Epidermal melanocyte (primary cell): ENCODE measurements around the gene NOS1.

Experiments used
- DNase-seq: peaks from one replicate; pipeline ENCODE4 v3.0.0; 2011; ENCODE audit warnings: low spot score; ENCODE audit not compliant: insufficient read length

NOS1 gene

DNA sequence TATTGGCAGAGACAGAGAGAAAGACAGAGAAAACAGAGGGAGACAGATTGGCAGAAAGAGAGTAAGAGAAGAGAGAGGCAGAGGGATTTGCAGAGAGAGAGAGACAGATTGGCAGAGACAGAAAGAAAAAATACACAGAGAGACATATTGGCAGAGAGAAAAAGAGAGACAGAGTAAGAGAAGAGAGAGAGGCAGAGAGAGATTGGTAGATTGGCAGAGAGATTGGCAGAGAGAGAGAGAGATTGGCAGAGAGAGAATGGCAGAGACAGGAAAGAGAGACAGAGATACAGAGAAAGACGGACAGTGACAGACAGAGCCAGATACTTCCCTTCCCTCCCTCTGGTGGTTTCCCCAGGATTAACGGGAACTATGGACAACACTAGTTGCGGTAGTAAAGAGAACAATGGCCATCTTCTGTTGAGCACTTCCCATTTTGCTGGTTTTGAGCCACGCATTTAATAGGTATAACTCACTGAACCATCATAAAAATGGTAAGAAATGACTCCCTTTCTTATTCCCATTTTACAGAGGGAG is 2.6 kb upstream of the NOS1 start:
- no peak for DNase-seq

DNA sequence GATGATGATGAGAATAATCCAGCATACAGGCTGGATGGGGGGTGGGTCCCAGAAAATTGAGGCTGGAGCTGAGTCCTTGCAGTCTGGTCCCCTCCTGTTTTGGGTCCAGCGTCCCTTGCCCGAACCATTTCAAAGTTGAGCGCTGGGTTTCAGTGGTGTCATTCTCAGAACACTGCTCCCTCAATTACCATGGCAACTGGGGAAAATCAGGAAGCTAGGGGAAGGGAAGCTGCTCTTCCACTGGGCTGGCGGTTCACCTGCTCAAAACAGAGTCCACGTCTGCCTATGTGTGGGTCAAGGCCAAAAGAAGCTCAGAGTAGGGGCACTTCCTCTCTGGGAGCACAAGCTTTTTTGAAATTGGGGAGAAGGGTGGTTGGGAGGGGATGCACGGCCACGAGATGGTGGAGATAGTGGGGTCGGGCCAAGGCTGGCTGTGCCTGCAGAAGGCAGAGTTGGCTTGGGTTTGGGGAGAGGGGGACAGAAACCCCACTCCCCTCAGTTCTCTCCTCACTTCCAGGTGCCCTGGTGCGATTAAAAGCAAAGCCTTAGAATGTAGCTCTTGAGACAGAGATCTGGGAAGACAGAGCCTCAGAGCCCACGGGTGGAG is 1.7 kb upstream of the NOS1 start:
- DNase-seq, result no peak

DNA sequence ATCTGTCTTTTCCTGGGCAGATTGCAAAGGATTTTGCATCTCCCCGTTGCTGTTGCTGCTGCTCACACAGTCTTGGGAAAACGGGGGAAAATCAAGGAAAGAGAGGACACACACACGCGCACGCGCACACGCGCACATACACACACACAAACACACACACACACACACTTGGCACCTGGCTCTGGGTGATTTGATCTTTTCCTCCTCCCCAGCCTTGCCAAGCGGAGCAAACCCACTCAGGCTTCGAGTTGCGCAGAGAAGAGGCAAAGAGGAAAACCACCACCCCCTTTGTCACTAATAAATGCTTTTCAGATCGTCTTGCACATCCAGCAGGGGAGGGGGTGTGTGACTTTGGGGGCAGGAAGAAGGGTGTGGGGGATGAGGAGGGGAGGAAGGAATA is 965 bp upstream of the NOS1 start:
- no peak for DNase-seq

DNA sequence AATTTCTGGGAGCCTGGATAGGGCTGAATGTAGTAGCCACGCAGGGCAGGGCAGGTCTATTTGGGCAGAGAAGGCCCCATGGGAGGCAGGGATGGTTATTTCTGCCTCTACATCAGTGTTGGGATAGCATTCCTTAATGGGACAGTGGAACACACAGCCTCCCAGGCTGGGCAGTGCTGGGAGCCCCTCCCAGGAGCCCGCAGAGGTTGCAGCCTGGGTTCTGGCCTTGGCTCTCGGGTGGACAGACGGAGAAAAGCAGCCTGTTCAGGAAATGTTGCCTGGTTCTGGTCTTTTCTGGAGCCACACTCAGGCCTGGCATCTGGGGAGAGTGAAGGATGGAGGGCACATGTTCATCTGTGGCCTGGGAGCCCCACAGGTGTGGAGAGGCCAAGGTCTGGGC is 479 bp upstream of the NOS1 start:
- no peak for DNase-seq

DNA sequence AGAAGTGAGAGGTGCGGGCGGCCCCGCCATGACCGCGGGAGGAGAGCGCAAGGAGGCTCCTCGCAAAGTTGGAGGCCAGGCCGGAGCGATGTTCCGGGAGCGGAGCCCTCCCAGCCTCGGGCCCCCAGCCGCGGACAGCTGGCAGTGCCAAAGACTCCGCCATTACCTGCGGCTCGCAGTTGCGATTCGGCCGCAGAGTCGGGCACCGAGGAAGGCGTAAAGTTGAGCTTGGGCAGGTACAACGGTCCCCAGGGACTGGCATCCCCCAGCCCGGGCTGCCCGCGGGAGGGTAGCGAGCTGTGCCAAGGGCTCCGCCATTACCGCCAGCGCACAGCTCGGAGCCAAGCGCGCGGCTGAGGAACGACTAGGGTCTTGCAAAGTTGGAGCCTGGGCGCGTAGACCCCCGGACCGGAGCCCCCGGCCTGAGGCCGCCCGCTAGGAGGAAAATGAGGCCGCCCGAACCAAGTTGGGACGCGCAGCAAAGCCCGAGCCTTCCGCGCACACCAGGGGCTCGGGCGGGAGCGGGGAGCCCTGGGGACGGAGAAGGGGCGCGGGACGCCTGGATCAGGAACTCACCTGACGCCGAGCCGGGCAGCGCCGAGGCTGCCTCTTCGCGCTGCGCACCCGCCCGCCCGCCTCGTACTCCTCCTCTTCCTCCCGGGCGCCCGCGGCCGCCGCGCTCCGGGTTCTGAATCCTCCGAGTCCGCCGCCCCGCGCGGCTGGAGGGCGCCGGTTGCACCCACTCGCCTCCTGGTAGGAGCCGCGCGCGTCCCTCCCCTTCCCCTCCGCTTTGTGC is 677 bp downstream of the NOS1 start:
- DNase-seq, result no peak

DNA sequence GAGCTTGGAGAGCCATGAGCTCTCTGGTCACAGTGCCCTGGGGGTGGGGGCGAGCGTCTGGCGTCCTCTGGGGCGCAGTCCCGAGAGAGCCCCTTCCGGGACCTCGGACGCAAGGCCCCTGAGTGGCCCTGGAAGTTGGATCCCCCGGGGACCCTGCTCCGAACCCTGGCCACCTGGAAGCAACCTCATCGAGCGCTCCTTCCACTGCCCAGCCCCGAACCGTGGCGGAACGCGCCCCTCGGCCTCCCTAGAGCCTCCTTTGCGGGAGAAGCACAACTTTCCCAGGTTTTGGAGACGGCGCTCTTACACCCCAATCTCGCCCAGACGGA is 1.2 kb downstream of the NOS1 start:
- DNase-seq, result no peak

DNA sequence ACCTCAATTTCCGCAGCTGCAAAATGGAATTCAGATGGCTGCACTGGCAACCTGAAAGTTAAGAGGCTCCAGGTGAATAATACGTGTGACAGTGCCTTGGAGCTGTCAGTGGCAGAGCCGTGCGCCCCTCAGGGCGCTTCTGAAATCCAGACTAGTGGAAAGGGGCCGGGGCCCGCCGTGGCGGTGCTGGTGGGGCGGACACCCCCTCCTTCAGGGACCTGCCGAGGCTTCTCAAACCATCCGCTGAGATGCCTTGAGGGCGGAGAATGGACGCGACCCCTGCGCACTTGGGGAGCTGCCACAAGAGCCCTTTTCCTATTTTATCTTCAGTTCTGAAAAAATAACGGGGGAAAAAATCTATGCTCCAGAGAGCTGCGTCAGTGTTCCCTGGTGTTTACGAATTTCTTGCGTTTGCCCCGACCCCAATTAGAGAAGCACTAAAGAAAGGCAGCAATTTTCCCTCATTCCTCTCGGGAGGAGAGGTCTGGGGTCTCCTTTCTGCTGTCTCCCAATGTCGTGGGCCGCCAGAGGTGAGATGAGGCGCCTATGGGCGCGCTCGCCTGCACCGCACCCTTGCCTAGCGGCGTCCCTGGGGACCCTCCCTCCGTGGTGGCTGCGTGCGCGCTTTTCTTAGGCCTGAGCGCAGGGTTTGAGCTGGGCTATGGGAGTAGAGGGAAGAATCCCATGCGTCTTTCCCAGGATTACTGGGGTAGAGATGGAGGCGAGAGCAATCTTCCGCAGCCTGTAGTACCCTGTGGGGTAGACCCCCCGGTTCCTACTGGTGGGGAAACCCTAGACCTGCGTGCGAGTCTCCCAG is 2.2 kb downstream of the NOS1 start:
- DNase-seq, result no peak

DNA sequence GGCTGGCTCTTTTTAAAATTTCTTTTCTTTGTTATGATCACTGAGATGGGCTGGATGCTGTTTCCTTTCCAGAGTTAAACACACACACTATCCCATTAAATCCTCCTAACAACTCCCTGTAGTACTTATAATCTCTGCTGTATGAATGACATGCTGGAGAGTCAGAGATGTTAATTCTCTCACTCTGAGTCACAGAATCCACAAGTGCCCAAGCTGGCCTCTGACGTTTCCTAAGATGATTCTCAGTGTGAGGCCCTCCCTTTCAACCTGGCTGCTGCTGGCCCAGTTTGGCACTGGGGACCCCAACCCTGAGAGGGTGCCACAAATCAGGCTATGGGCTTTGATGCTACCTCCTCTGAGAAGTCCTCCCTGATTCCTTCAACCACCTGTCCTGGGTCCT is 5.4 kb downstream of the NOS1 start:
- DNase-seq, result no peak

DNA sequence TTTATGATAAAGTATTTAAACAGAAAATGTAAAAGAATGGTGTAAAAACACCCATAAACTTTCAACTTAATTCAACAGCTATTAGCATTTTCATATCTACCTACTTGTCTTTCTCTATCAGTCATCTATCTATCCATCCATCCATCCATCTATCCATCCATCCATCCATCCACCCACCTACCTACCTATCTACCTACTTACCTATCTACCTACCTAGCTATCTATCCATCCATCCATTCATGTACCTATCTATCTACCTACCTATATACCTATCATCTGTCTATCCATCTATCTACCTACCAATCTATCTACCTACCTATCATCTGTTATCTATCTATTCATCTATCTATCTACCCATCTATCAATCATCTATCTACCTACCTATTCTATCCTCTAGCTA is 8.5 kb downstream of the NOS1 start:
- DNase-seq, result no peak

DNA sequence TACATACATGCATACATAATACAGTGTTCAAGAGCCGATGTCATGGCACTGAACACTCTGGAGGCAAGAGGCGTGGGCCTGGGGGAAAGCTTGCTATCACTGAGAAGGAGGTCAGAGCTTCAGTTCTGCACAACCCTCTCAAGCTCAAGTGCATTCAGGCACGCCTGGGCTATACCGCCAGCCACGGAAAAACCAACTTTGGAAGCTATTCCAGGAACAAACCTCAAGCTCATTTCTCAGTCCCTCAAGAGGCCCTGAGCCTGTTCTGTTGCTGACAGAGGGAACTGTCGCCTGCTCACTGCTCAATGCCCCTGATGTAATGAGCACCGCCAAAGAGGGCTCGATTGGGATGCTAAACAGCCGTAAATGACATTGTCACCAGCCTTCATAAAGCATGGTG is 9.2 kb downstream of the NOS1 start:
- no peak for DNase-seq

DNA sequence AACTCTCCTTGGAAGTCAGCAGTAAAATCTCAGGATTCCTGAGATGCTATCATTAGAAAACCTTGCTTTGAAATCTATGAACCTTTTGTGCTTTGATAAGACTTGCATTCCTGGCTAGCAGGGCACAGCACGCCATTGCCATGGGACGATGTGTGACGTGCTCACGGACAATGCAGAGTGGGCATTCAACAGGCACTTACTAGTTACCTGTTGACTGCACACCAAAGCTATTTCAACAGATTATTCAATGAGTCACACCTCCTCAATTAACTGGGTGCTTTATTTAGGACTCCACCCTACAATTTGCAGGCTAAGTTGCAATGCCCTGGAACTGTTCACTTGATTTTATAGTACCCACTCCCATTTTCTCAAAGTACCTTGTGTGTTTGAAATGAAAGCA is 11.3 kb downstream of the NOS1 start:
- no peak for DNase-seq

DNA sequence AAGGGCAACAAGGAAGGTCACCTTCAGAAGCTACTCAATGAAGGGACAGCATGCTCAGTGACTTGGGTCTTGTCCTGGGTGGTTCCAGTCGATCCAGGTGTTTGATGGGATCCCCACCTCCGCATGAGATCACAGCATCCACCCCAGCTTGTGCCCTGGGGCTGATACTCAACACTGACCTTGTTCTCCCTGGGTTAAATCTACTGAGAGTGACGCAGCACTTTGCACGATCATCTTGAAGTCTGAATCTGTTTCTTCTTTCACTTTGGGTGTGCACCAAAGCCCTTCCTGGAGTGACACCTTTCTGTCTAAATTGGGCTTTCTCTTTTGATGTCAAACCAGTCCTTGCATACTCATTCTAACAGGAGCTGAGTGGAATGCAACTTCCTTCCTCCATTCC is 13.8 kb downstream of the NOS1 start:
- DNase-seq, result no peak

DNA sequence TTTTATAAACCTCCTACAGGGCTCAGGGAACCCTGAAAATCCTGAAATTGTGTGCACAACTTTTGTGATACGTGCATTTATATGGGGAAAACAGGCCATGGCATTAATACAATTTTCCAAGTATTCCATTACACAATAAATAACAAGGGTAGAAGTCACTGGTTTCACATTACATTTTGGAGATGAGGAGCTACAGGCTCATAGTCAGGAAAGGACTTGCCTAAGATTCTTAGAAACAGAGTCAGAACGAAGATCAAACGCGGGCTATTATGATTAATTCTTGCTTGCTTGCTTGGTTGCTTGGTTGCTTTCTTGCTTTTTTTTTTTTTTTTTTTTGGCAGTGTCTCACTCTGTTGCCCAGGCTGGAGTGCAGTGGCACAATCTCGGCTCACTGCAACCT is 16.7 kb downstream of the NOS1 start:
- DNase-seq, result no peak

DNA sequence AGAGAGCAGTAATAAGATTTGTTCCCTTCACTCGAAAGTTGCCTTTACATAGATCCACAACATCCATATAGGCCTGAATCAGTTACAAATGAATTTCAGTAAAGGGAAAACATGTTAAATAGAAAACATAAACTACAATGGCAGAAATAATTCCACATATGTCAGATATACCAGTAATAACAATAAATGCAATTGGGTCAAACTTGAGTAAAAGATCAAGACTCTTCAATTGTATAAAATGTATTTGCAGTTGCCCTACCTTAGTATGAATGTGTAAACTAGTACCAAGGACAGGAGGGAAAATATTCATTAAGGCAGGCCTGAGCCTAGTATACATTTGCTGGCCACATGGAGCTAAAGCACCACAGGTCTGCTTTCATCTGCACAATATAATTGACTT is 17.6 kb downstream of the NOS1 start:
- no peak for DNase-seq

DNA sequence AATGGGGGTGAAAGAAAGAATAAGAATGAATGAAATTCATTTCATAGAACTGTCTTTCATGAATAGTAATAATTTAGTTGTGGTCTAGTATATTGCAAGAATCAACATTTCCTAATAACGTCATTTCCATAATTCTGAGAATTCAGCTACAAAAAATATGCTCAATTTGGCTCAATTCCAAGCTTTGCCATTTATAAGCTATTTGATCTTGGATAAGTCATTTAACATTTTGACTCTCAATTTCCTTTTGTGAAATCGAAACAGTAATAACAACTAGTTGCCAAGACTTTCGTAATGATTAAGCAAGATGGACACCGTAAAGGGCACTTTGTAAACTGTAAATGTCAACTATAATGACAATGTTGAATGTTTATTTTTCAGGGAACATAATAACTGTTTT is 18.1 kb downstream of the NOS1 start:
- DNase-seq, result no peak

DNA sequence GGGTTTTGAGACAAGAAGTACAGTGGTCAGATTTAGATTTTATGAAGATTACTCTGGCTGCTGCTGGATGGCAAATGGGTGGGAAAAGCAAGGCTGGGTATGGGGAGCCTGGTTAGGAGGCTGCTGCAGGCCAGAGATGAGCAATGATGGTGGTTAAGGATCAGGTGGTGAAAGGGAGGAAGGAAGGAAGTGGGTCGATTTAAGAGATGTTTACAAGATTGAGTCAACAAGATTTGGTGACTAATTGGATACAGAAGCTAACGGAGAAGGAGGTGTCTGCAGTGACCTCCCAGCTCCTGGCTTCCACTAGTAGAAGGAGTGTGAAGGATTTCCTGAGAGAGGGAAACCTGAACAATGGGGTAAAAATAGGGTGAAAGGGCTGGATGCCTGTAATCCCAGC is 18.7 kb downstream of the NOS1 start:
- DNase-seq, result no peak

DNA sequence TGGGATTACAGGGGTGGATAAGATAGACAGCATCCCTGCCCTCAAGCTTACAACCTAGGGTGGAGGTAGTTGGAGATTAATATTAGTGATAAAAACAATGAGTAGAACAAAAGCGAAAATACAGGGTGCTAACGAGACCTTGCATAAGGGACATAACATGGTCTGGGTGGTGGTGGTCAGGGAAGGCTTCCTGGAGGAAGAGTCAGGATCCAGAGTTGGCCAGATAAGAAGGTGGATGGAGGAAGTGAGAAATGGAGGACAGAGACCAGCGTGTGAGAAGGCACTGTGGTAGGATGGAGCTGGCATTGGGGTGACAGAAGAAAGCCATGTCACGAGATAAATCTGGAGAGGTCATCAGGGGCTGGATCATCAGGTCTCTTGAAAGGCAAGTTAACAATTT is 19.2 kb downstream of the NOS1 start:
- DNase-seq, result no peak

DNA sequence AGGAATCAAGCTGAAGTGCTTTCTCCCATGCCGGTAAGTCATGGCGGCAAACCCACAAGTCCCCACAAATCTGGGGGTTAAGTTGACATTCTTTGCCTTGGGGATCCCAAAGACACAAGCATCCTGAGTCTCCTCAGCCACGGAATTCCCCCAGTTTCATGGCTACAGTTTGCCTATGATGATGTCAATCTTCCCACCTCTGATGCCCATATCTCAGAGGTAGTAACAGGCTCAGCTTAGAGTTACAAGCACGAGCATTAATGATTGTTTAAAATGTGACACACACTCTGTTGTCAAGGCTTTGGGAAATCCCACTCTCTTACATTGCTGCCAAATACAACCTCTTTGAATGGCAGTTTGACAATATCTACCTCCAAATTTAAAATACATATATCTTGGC is 22.3 kb downstream of the NOS1 start:
- no peak for DNase-seq

DNA sequence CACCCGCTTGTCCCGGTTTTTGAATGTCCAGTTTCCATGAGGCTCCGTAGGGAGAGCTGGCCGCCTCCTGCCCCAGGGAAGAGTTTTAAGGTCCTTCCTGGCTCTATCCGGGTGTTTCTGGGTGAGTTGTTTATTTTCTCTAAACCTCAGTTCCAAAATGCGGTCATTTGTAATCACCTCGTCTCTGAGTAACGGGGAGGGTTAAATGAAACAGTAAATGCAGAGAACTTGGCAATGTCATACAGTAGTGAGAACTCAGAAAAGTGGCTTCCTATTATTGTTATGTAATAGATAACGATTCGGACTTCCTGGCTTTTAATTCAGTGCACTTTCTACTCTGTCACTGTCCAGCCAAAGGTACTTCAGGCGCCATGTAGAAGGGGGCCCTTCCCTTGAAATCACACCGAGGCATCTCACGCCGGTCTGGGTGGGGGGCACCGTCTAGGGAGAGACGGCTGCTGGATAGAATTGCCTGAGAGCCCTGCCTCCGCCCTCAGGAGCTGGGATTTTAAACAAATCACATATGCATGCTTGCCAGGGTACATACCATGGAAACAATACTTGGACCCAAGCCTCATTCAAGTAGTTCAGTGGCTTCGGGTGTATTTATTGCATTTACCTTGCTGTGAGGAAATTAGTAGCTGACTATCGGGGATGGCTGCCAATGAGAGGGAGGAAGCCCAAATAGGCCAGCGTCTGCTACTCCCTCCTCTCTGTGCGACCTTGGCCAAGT is 26.4 kb downstream of the NOS1 start:
- no peak for DNase-seq

DNA sequence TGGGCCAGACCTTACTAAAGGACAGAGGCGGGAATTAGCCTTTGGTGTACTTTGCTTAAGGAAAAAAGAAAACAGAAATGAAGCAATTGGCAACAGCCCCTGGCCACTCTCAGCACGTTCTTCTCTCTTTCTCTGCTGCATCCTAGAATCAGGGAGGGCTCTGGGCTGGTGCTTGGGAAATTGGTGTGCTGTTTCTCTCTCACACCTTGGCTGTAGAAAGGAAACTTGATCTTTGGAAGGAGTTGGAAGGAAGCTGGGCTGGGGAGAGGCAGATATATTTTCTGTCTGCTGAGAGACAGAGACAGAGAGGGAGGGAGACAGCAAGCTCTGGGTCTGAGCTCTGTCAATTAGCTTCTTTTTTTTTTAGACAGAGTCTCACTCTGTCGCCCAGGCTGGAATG is 27.4 kb downstream of the NOS1 start:
- no peak for DNase-seq

DNA sequence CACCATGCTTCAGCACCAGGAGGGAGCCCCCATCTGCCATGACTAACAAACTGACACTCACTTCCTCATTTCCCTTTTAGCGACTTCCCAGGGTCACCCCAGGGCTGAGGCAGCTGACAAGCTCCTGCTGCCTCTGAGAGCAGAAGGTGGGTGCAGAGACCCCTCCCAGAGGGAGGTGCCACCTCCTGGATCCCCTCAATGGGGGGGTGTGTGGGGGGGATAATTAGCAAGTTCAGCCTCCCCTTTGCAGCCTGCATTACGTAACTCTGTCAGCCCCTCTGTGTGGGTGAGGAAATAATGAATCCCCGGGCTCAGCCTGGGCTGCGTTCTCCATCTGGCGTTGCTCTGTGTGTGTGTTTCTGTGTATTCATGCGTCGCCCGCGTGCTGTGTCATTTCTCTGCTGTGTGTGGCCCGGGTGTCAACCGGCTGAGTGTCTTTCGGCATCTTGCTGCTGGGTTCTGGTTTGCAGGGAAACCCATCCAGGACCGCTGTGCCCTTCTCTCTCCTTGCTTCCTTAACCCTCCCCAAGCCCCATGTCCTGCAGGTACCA is 28.0 kb downstream of the NOS1 start:
- no peak for DNase-seq

DNA sequence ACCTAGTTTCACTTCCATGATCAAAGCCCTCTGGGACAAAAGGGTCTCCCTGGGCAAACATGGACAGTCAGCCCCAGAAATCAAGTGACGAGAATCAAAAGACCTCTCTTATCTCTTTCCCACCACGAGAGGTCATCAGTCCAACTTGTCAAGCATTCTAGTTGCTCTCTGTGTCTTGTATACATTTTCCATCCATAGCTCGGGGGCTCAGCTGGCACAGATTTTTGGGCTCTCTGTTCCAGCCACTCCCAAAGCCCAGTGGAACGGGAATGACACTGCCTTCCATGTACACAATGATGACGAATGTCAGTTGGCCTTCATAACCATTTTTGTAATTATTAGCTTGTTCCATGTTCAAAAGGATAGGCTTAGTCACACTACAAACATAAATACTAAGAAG is 29.7 kb downstream of the NOS1 start:
- no peak for DNase-seq
